Spinal cord (tissue), 10 donors: ENCODE data around the gene TMEM140. TPM values are rescaled to one million over a fixed set of nuclear protein-coding genes. Genes with fewer than 3 reads are reported as not detected.

Experiments
- DNase-seq, 6 donors: peaks; one replicate each; pipeline versions ENCODE4 v3.0.0 to v3.0.0-alpha.2; 2013 to 2015; ENCODE audit warnings: low spot score in 6 of 6, low read depth in 4 of 6
- H3K27ac ChIP-seq: one replicate; pipeline ENCODE4 v1.5.1; 2013; ENCODE audit warnings: low read depth, low read length, control low read depth
- H3K27me3 ChIP-seq: one replicate; pipeline ENCODE4 v1.6.1; 2013; ENCODE audit warnings: low read length; ENCODE audit not compliant: control insufficient read depth, insufficient read depth
- H3K36me3 ChIP-seq: one replicate; pipeline ENCODE4 v1.6.1; 2013; ENCODE audit warnings: low read length; ENCODE audit not compliant: control insufficient read depth, insufficient read depth
- H3K4me1 ChIP-seq: one replicate; pipeline ENCODE4 v1.6.1; 2013; ENCODE audit warnings: low read length; ENCODE audit not compliant: control insufficient read depth, insufficient read depth
- H3K4me3 ChIP-seq: one replicate; pipeline ENCODE4 v1.5.1; 2013; ENCODE audit warnings: low read depth, low read length, control low read depth
- H3K9me3 ChIP-seq: one replicate; pipeline ENCODE4 v1.6.1; 2013; ENCODE audit warnings: low read length; ENCODE audit not compliant: control insufficient read depth, insufficient read depth
- WGBS: methylation state at CpG from one replicate; pipeline ENCODE4 v1.1.5; 2013; ENCODE audit warnings: missing lambda C conversion rate; ENCODE audit not compliant: insufficient coverage; 5-methylcytosine and 5-hydroxymethylcytosine counted together
- polyA plus RNA-seq, 2 donors: library from polyadenylated mRNA; unstranded; fragments of 120-200 nt; gene quantifications; one replicate each; pipeline ENCODE4 v1.2.1, GENCODE V29; 2013; ENCODE audit not compliant: insufficient read length in 2 of 2
- total RNA-seq, 2 donors: library from RNA; depleted of rRNA in 1 of 2; stranded (reverse); fragments of 120-200 nt in 1 of 2; fragments of >200 nt in 1 of 2; gene quantifications; one replicate each; pipeline versions ENCODE4 v1.2.3 to v1.2.4, GENCODE V29; 2013 to 2014
- donor health status: healthy.

Gene TMEM140
- total and polyA plus RNA-seq, 4 donors, result 3.0 to 11.2 (median 7.0) TPM

- DNase-seq, result no peak
- peaks cover 3% of the 10 kb centered on the region for H3K36me3 ChIP-seq
- H3K27me3 ChIP-seq, result no peaks in the 10 kb centered on the region
- no CpG with 5 or more reads among the region's 1 CpG for WGBS
- H3K27ac ChIP-seq, result no peak overlapping the region
- no peak overlapping the region for H3K4me3 ChIP-seq
- H3K4me1 ChIP-seq, result peaks cover 10% of the 10 kb centered on the region
- peaks cover 6% of the 10 kb centered on the region for H3K9me3 ChIP-seq
These were observed 6.9 kb downstream of the TMEM140 start for GRCh38 chr7:135154734-135155133.

GRCh38 chr7:135156290-135156689 is 8.4 kb downstream of the TMEM140 start:
- H3K36me3 ChIP-seq, result peaks cover 3% of the 10 kb centered on the region
- WGBS, result no CpG with 5 or more reads among the region's 1 CpG
- no peaks in the 10 kb centered on the region for H3K27me3 ChIP-seq
- no peak overlapping the region for H3K27ac ChIP-seq
- H3K4me3 ChIP-seq, result no peak overlapping the region
- H3K4me1 ChIP-seq, result peaks cover 10% of the 10 kb centered on the region
- DNase-seq, result no peak
- peaks cover 6% of the 10 kb centered on the region for H3K9me3 ChIP-seq

- Histone ChIP-seq H3K4me3 (no peak overlapping the region), H3K27ac (peak overlapping the region; percentile 38), H3K4me1 (peaks cover 14% of the 10 kb centered on the region), H3K9me3 (peaks cover 6% of the 10 kb centered on the region), H3K36me3 (peaks cover 6% of the 10 kb centered on the region), H3K27me3 (no peaks in the 10 kb centered on the region)
- WGBS, result no CpG with 5 or more reads among the region's 1 CpG
- no peak for DNase-seq
These were observed 10.3 kb downstream of the TMEM140 start for GRCh38 chr7:135158141-135158655.

GRCh38 chr7:135158874-135159273 is 11.0 kb downstream of the TMEM140 start:
- Histone ChIP-seq H3K27ac (peak overlapping the region; percentile 38), H3K36me3 (peaks cover 8% of the 10 kb centered on the region), H3K4me3 (no peak overlapping the region), H3K27me3 (no peaks in the 10 kb centered on the region), H3K9me3 (peaks cover 6% of the 10 kb centered on the region), H3K4me1 (peaks cover 14% of the 10 kb centered on the region)
- no peak for DNase-seq
- 82% methylated on average over 4 of the region's 6 CpGs for WGBS

- Histone ChIP-seq H3K27ac (no peak overlapping the region), H3K27me3 (no peaks in the 10 kb centered on the region), H3K36me3 (peaks cover 12% of the 10 kb centered on the region), H3K4me1 (peaks cover 14% of the 10 kb centered on the region), H3K9me3 (peaks cover 6% of the 10 kb centered on the region), H3K4me3 (no peak overlapping the region)
- 90% methylated on average over 1 of the region's 2 CpGs for WGBS
- DNase-seq, result no peak
These were observed 11.7 kb downstream of the TMEM140 start for GRCh38 chr7:135159359-135160085.

GRCh38 chr7:135160098-135160857 is 12.4 kb downstream of the TMEM140 start:
- Histone ChIP-seq H3K36me3 (peaks cover 17% of the 10 kb centered on the region), H3K27me3 (no peaks in the 10 kb centered on the region), H3K4me1 (peaks cover 16% of the 10 kb centered on the region), H3K27ac (no peak overlapping the region), H3K9me3 (peaks cover 3% of the 10 kb centered on the region), H3K4me3 (no peak overlapping the region)
- no peak for DNase-seq
- 100% methylated on average over 1 of the region's 5 CpGs for WGBS

GRCh38 chr7:135160858-135161653 is 13.2 kb downstream of the TMEM140 start:
- Histone ChIP-seq H3K27me3 (no peaks in the 10 kb centered on the region), H3K36me3 (peaks cover 21% of the 10 kb centered on the region), H3K9me3 (no peaks in the 10 kb centered on the region), H3K4me3 (no peak overlapping the region), H3K27ac (no peak overlapping the region), H3K4me1 (peaks cover 16% of the 10 kb centered on the region)
- DNase-seq, result peak in 1 of 6 donors; percentile 30
- 84% methylated on average over 5 of the region's 9 CpGs for WGBS

- Histone ChIP-seq H3K27ac (no peak overlapping the region), H3K4me1 (peaks cover 16% of the 10 kb centered on the region), H3K9me3 (no peaks in the 10 kb centered on the region), H3K4me3 (no peak overlapping the region), H3K36me3 (peaks cover 27% of the 10 kb centered on the region), H3K27me3 (no peaks in the 10 kb centered on the region)
- 83% methylated on average over 6 of the region's 6 CpGs for WGBS
- DNase-seq, result no peak
These were observed 13.8 kb downstream of the TMEM140 start for GRCh38 chr7:135161669-135162068.

- Histone ChIP-seq H3K4me3 (no peak overlapping the region), H3K9me3 (no peaks in the 10 kb centered on the region), H3K27ac (no peak overlapping the region), H3K36me3 (peaks cover 36% of the 10 kb centered on the region), H3K4me1 (peaks cover 16% of the 10 kb centered on the region), H3K27me3 (no peaks in the 10 kb centered on the region)
- no peak for DNase-seq
- no CpG with 5 or more reads among the region's 2 CpGs for WGBS
These were observed 14.6 kb downstream of the TMEM140 start for GRCh38 chr7:135162382-135163001.
